HL-60 (cell line): ENCODE data around the gene PDGFD.

Source experiments
- DNase-seq, 2 experiments: peaks; one replicate each; pipeline ENCODE4 v3.0.0-alpha.2; 2010 to 2020; ENCODE audit warnings: low read depth in 1 of 2, low spot score in 1 of 2
- H3K27ac ChIP-seq: fragments of 250-450 bp; sonication (Bioruptor Pico); replicated peaks from 2 replicates; pipeline ENCODE4 v1.5.1; 2020; ENCODE audit warnings: mild to moderate bottlenecking, moderate library complexity
- H3K27me3 ChIP-seq: fragments of 250-450 bp; sonication (Bioruptor Pico); 2 replicates; pipeline ENCODE4 v1.5.1; 2021; ENCODE audit warnings: mild to moderate bottlenecking, moderate library complexity; ENCODE audit not compliant: insufficient read depth, poor library complexity, severe bottlenecking
- H3K4me3 ChIP-seq: replicated peaks from 2 replicates; pipeline ENCODE4 v1.5.1; 2011; ENCODE audit warnings: mild to moderate bottlenecking, control low read depth, low read length; ENCODE audit not compliant: insufficient read depth
- GABPA ChIP-seq: IDR thresholded peaks from 2 replicates; pipeline ENCODE4 v1.6.1; 2012; ENCODE audit warnings: low read depth
- POLR2AphosphoS5 ChIP-seq: IDR thresholded peaks from 2 replicates; pipeline ENCODE4 v1.6.1; 2012; ENCODE audit warnings: low read depth
- SPI1 ChIP-seq: IDR thresholded peaks from 2 replicates; pipeline ENCODE4 v1.6.1; 2012; ENCODE audit warnings: low read depth, mild to moderate bottlenecking, borderline replicate concordance
- TF ChIP-seq, protein P1 (sequence below): IDR thresholded peaks from 2 replicates; pipeline ENCODE4 v1.6.1; 2012; ENCODE audit warnings: low read depth; ENCODE audit not compliant: insufficient replicate concordance
- TF ChIP-seq, protein P2 (sequence below): IDR thresholded peaks from one replicate; pipeline ENCODE4 v1.5.1; 2011; ENCODE audit warnings: low read length, control low read depth, inconsistent platforms; ENCODE audit not compliant: insufficient read depth

PDGFD gene

DNA sequence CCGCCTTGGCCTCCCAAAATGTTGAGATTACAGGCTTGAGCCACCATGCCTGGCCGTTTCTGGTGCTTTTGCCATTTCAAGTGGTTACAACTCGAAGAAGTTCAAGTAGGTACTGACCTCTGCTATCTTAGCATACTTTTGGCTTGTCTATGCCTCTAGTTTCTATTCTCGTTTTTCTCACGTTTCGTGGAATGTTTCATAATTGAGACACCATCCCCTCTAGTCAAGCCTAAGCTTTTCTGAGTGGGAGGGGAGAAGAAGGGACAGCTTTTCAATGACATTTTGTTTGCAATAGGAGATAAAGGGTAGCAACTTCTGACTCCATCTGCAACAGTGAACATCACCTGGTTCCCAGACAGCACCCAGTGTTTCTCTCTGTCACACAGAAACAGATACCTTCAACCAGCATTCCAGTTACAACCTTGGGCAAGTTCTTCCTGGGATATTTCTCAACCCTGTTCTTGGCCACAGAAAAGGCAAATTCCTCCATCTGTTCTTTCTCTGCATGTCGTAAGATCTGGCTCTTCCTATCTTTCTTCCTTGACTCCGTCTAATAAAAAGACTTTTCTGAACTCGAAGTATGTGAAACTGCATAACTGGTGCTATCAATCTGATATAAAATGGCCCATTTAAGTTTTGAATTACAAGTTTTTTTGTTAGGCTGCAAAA lies 102.0 kb downstream of the PDGFD start:
- H3K27ac ChIP-seq = no peak overlapping the region
- peak in 1 of 2 experiments; percentile 31 for DNase-seq
- TF ChIP-seq SPI1 (no peak), GABPA (no peak), POLR2AphosphoS5 (no peak)
- TF ChIP-seq, protein P1, sequence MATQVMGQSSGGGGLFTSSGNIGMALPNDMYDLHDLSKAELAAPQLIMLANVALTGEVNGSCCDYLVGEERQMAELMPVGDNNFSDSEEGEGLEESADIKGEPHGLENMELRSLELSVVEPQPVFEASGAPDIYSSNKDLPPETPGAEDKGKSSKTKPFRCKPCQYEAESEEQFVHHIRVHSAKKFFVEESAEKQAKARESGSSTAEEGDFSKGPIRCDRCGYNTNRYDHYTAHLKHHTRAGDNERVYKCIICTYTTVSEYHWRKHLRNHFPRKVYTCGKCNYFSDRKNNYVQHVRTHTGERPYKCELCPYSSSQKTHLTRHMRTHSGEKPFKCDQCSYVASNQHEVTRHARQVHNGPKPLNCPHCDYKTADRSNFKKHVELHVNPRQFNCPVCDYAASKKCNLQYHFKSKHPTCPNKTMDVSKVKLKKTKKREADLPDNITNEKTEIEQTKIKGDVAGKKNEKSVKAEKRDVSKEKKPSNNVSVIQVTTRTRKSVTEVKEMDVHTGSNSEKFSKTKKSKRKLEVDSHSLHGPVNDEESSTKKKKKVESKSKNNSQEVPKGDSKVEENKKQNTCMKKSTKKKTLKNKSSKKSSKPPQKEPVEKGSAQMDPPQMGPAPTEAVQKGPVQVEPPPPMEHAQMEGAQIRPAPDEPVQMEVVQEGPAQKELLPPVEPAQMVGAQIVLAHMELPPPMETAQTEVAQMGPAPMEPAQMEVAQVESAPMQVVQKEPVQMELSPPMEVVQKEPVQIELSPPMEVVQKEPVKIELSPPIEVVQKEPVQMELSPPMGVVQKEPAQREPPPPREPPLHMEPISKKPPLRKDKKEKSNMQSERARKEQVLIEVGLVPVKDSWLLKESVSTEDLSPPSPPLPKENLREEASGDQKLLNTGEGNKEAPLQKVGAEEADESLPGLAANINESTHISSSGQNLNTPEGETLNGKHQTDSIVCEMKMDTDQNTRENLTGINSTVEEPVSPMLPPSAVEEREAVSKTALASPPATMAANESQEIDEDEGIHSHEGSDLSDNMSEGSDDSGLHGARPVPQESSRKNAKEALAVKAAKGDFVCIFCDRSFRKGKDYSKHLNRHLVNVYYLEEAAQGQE = no peak
- TF ChIP-seq, protein P2, sequence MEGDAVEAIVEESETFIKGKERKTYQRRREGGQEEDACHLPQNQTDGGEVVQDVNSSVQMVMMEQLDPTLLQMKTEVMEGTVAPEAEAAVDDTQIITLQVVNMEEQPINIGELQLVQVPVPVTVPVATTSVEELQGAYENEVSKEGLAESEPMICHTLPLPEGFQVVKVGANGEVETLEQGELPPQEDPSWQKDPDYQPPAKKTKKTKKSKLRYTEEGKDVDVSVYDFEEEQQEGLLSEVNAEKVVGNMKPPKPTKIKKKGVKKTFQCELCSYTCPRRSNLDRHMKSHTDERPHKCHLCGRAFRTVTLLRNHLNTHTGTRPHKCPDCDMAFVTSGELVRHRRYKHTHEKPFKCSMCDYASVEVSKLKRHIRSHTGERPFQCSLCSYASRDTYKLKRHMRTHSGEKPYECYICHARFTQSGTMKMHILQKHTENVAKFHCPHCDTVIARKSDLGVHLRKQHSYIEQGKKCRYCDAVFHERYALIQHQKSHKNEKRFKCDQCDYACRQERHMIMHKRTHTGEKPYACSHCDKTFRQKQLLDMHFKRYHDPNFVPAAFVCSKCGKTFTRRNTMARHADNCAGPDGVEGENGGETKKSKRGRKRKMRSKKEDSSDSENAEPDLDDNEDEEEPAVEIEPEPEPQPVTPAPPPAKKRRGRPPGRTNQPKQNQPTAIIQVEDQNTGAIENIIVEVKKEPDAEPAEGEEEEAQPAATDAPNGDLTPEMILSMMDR = no peak
- H3K27me3 ChIP-seq = no peaks in the 10 kb centered on the region
- H3K4me3 ChIP-seq = no peak overlapping the region

DNA sequence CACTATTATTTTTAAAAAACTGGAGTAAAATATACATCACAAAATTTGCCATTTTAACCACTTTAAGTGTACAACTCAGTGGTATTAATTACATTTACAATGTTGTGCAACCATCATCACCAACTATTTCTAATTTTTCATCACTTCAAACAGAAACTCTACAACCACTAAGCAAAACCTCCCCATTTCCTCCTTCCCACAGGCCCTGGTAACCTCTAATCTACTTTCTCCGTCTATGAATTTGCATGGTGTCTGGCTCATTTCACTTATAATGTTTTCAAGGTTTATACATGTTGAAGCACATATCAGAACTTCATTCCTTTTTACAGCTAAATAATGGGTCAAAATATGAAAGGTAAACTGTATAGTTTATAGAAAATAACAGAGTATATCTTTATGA lies 103.1 kb downstream of the PDGFD start:
- TF ChIP-seq, protein P2 = no peak
- TF ChIP-seq, protein P1 = no peak
- TF ChIP-seq GABPA (no peak), POLR2AphosphoS5 (no peak), SPI1 (no peak)
- no peak overlapping the region for H3K4me3 ChIP-seq
- DNase-seq = no peak
- H3K27me3 ChIP-seq = no peaks in the 10 kb centered on the region
- H3K27ac ChIP-seq = no peak overlapping the region

DNA sequence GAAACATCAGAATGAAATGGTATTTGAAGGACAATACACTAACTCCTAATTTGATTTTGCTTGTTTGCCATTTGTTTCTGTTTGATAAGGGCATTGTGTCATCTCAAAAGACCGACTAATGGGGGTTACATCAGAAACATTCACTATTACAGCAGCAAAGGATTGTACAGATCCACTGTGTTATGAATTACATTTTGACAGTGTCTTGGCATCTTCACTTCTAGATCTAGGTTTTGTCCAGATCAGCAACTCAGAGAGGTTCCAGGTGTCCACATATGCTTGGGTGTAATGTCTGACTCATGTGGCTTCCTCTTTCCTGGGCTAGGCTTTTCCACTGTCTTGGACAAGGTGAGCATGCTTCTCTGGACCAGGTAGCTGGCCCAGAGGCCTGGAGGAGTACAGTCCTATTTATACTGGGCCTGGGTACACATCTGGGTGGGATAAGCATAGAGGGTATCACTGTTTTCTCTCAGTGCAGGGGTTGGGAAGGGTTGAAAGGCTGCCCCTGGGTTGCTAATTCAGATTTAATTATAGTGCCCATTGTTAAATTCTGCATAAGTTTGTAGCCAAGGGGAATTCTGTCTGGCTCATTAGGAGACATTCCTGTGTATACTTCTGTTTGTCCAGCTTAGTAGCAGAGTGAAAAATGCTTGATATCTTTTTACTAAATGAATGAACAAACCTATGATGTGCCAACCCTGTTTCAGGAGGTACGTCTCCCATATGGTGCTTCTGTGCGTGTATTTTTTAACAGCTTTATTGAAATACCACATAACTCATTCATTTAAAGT lies 103.7 kb downstream of the PDGFD start:
- DNase-seq = no peak
- no peak for TF ChIP-seq POLR2AphosphoS5
- TF ChIP-seq, protein P2 = no peak
- TF ChIP-seq, protein P1 = no peak
- no peak for TF ChIP-seq GABPA
- TF ChIP-seq SPI1 = no peak; the same call in 1 of the 2 replicates
- Histone ChIP-seq H3K27me3 (no peaks in the 10 kb centered on the region), H3K4me3 (no peak overlapping the region), H3K27ac (no peak overlapping the region)
